Left renal pelvis (tissue), 4 donors: Measurements from ENCODE around the gene TUBA3E. TPM values are rescaled to one million over a fixed set of nuclear protein-coding genes. Genes with fewer than 3 reads are reported as not detected.
"Not testable (repeated sequence)": the region's sequence is repeated elsewhere in the genome, so short reads cannot be mapped to it uniquely, and the experiment has no call there.

Source experiments
- DNase-seq, 4 donors: peaks; one replicate each; pipeline ENCODE4 v3.0.0-alpha.2; 2013; ENCODE audit warnings: low read depth in 4 of 4, low spot score in 3 of 4
- polyA plus RNA-seq, 4 donors: library from polyadenylated mRNA; unstranded; fragments of 120-200 nt; gene quantifications; one replicate each; pipeline ENCODE4 v1.2.1, GENCODE V29; 2013; ENCODE audit not compliant: insufficient read length in 4 of 4

Gene TUBA3E
- polyA plus RNA-seq, 4 donors, result 0.33 TPM; not detected in 3

DNA sequence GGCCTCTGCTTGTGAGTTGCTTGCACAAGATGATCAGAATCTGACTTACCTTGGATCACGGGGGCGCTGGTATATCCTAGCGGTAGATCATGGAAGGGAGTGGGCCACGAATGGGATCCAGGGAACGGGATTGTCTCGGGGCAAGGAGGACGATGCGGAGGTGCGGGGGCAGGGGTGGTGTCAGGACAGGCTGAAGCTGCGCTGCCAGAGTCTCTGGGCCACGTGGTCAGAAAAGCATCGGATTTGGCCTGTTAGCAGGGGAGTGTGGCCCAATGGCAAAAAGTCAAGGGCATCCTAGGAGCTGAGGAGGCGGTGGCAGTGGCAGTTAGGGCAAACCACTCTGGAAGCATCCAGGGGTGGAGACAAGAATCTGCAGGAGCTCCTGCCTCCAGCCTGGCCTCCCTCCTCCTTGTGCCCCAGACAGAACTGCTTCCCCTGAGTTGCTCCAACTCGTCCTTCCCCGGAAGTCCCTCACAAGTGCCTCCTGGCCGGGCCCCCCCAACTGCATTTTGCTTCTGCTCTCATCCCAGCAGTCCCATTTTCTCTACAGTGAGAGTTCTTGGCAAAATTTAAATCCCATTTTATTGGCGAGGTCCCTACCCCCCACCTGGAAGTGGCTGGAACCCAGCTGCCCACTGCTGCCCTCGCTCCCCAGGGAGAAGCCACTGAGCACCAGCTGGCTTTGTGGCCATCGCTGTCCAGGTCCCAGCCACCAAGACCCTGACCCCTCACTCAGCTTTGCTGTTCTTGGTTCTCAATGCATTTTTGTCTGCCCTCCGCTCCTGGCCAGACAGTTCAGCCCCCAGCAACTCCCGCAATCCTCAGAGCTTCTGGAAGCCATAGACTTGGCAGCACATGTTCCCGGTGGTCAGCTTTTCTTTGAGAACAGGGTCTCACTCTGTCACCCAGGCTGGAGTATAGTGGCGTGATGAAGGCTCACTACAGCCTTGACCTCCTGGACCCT, 47.8 kb downstream of the TUBA3E start:
- no peak for DNase-seq

DNA sequence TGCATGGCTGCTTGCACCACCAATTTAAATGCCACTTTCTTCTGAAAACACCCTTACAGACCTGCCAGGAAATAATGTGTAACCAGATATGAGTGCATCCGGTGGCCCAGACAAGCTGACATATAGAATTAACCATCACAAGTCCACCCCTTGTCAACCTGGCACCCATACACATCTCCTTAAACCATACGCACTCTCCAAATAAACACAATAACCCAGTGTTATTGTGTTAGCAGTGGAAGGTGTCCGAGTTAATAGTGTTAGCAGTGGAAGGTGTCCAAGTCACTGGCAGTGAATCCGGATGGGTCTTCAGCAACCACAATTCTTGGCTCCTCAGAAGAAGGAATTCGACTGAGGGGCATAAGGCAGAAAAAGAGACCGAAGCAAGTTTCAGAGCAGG, 49.7 kb downstream of the TUBA3E start:
- DNase-seq, result not testable (repeated sequence)

DNA sequence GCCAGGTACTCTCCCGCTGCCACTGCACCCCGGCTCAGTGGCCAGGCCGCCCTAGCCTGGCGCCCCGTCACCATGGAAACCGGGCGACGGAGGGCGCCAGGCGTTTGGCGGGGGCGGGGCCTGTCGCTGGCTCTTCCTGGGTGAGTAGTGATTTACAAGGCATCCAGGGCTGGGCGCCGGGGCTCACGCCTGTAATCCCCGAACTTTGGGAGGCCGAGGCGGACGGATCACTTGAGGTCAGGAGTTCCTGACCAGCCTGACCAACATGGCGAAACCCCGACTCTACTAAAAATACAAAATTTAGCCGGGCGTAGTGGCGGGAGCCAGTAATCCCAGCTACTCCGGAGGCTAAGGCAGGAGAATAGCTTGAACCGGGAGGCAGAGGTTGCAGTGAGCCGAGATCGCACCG, 53.2 kb downstream of the TUBA3E start, which contains the start of gene CCDC74B:
Gene CCDC74B, minus strand, starts transcription at position 107 of the 409 bp plus-strand sequence. CDS start 116 bp downstream, outside the sequence.
- DNase-seq, result not testable (repeated sequence)

DNA sequence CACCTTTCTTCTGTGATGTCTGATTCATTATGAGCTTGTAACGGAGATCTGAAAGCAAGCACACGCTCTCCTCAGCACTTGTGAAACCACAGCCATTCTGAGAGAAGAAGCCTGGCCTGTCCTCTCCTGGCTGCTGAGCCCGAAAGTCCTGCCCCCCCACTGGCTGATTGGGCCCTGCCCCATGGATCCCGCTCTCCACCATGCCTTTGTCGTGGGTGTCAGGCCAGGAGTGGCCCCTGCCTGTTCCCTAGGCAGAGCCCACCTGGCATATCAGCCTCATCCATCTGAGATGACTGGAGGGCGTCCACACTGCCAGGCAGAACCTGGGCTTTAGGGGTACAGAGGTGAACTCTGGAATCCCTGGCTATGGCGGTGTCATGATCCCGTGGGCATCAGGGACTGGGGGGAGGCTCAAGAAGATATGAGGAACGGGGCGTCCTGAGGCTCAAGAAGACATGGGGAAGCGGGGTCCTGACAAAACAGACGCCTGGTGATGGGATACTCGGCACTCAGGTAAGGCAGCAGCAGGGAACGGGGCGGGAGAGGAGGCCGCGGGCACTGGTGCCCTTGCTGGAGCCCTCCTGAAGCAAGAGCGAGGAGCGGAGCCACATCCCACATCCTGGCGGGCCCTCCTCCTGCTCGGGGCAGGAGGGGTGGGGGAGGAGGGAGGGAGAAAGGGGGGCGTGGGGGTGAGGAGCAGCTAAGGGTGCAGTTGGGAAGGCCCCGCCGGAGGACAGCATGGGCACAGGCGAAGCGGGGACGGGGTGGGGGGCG, 54.8 kb downstream of the TUBA3E start:
- DNase-seq, result not testable (repeated sequence)

DNA sequence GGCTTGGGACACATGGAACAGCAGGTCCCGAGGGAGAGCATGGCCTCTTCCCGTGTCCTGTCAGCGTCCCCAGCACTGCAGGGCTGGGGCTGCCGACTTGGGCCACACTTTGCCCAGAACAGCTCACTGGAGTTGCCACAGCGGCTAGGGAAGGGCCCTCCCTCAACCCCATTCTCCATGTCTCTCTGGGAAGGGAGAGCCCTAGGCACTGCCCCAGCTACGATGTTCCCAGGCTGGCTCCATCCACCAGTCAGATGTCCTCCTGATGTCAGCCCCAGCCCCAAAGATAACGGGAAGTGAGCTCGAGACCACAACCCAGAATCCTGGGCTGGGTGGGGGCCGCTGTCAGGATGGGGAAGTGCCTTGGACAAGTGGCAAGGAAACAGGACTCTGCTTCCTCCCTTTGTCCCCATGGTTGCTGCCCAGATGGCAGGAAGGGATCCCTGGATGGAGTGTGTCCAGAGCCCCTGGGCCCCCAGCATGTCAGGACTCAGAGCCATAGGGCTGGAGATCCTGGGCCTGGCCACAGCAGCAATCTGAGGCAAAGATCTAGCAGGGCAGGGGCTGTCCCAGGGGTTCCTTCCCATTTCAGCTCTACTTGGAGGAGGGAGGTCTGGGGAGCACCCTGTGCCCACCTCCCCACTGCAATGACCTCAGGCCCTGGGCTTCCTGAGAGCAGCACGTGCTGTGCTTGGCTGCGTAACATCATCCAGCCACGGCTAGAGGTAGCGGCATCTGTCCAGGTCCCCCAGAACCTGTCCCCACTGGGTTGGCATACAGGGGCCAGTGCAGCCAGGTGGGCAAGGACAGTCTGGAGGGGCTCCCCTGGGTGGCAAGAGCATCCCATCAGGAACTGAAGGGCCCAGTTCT, 55.6 kb downstream of the TUBA3E start:
- DNase-seq, result not testable (repeated sequence)

Other genes with a start within 250 kb of the TUBA3E start
- gene RAB6C, start 218.8 kb downstream of the TUBA3E start, polyA plus RNA-seq, result 1 to 10 TPM in 1 of 4 donors, under 1 TPM in 3; 0.30 to 1.4 (median 0.74) TPM
- under 1 TPM in 3 of 4 donors, not detected in 1; 0.06 to 0.07 (median 0.06) TPM for gene POTEF, start 69.2 kb downstream of the TUBA3E start, polyA plus RNA-seq
- gene CCDC74B, start 53.3 kb downstream of the TUBA3E start, polyA plus RNA-seq, result 10 to 100 TPM in 3 of 4 donors, 1 to 10 TPM in 1; 5.2 to 23.5 (median 12.5) TPM
- gene SMPD4, start 16.8 kb downstream of the TUBA3E start, polyA plus RNA-seq, result 10 to 100 TPM; 52.5 to 85.1 (median 59.8) TPM
- gene MZT2B, start 16.2 kb downstream of the TUBA3E start, polyA plus RNA-seq, result 100 to 1,000 TPM in 2 of 4 donors, 10 to 100 TPM in 2; 71.6 to 198 (median 99.0) TPM
- 10 to 100 TPM; 25.1 to 43.3 (median 34.6) TPM for gene IMP4, start 144.5 kb upstream of the TUBA3E start, polyA plus RNA-seq
- 10 to 100 TPM; 22.0 to 35.8 (median 28.2) TPM for gene PTPN18, start 157.6 kb upstream of the TUBA3E start, polyA plus RNA-seq